Measurements from ENCODE around the gene KREMEN1.
A peak's percentile ranks its signal among the peaks of the same experiment; 100 is the strongest.

The KREMEN1 gene

DNA sequence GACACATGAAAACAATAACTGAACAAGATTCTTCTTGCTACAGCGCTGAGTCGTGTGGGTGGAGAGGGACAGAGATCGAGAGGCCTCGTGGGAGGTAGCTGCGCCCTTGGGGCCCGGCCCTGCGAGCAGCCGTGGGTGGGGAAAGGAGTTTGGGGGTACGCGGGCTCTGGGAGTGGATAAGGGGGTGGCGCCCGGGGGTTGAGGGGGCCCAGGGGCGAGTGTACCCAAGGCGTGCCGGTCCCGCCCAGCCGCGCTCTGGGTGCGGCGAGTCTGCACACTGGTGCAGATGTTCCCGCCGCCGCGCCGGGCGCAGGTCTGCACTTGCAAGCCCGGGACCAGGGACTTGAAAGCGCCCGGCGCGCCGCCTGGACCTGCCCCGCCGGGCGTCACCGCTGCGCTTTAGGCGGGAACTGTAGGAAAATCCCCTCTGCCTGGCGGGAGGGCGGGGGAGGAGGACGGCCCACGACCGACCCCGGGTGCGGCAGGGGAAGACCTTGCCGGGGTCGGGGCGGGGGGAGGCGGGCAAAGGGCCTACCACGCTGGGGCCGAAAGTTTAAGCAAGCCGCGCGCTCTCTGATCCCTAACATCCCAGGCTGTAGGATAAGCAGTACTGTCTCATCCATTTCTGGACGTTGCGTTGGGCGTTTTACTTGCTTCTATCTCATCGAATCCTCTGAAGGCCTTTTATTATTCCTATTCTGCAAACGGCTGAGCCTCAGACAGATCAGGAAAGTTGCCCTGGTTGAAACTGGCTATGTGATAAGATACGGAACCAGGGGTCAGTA, 1.4 kb upstream of the KREMEN1 start:
- H3K4me3 ChIP-seq (replicated peaks in 1 of 2; ENCODE audit: low read depth in 2 of 2, low read length in 2 of 2), result peak overlapping the region in 1 of 2 donors; percentile 34
- peak in 1 of 2 donors; percentile 38 for DNase-seq (ENCODE audit: low read depth in 2 of 2)
- TF ChIP-seq, protein P1, sequence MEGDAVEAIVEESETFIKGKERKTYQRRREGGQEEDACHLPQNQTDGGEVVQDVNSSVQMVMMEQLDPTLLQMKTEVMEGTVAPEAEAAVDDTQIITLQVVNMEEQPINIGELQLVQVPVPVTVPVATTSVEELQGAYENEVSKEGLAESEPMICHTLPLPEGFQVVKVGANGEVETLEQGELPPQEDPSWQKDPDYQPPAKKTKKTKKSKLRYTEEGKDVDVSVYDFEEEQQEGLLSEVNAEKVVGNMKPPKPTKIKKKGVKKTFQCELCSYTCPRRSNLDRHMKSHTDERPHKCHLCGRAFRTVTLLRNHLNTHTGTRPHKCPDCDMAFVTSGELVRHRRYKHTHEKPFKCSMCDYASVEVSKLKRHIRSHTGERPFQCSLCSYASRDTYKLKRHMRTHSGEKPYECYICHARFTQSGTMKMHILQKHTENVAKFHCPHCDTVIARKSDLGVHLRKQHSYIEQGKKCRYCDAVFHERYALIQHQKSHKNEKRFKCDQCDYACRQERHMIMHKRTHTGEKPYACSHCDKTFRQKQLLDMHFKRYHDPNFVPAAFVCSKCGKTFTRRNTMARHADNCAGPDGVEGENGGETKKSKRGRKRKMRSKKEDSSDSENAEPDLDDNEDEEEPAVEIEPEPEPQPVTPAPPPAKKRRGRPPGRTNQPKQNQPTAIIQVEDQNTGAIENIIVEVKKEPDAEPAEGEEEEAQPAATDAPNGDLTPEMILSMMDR (IDR thresholded peaks at IDR 0.05; ENCODE audit: low read depth, low read length), result no peak

DNA sequence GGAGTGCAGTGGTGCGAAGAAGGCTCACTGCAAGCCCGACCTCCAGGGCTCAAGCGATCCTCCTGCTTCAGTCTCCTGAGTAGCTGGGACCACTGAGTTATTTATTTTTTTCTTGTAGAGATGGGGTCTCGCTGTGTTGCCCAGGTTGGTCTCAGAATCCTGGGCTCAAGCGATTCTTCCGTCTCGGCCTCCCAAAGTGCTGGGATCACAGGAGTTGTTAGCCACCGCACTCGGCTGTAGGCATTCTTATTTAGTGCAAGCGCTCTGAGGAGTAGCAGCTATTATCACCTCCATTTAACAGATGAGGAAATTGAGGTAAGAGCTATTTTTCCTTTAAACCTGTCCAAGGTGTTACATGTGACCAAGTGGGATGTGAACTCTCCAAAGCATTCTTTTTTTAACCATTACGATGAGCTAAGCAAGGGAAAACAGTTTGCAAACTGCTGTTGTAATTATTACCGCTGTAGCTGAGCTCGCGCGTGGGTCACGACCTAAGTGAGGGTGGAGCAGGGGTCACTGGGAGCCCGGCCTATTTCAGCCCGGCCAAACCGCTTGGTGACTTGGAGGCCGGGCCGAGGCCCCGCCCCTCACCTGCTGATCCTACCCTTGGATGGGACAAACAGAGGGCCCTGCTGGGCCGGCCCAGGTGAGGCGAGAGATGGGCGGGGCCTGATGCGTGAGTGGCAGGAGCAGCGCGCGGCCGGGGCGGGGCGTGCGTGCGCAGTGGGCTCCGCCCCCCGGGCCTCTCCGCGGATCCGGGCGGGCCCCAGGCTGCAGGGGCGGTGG, 449 bp upstream of the KREMEN1 start:
- DNase-seq (ENCODE audit: low read depth in 2 of 2), result peak; percentile 57 to 72
- TF ChIP-seq, protein P1 (IDR thresholded peaks at IDR 0.05; ENCODE audit: low read depth, low read length), result no peak
- H3K4me3 ChIP-seq (replicated peaks in 1 of 2; ENCODE audit: low read depth in 2 of 2, low read length in 2 of 2), result peak overlapping the region; percentile 48 to 58

DNA sequence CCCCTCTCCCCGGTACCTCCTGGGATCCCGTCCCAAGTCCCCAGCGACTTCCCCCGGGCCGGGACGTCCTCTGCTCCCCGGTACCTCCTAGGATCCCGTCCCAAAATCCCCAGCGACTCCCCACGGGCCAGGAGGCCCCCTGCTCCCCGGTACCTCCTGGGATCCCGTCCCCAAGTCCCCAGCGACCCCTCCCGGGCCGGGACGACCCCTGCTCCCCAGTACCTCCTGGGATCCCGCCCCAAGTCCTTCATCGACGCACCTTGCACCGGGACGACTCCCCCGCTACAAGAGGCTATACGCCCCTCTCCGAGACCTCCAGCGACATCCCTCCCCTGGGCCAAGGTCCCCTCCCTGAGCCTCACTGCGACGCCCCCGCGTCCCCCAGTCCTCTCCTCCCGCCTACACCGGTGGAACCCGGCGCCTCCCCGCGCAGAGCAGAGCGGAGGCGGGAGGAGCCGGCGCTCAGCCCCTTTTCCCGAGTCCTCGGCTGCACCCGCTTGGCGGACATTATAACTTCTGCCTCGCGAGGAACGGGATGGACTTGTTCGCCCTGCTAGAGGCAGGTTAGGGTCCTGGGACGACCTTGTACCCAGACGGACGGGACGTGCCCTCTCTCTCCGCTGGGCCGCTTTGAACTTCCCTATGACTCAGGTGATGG, 912 bp downstream of the KREMEN1 start:
- TF ChIP-seq, protein P1 (IDR thresholded peaks at IDR 0.05; ENCODE audit: low read depth, low read length), result no peak
- peak overlapping the region; percentile 58 to 73 for H3K4me3 ChIP-seq (replicated peaks in 1 of 2; ENCODE audit: low read depth in 2 of 2, low read length in 2 of 2)
- DNase-seq (ENCODE audit: low read depth in 2 of 2), result peak in 1 of 2 donors; percentile 34

DNA sequence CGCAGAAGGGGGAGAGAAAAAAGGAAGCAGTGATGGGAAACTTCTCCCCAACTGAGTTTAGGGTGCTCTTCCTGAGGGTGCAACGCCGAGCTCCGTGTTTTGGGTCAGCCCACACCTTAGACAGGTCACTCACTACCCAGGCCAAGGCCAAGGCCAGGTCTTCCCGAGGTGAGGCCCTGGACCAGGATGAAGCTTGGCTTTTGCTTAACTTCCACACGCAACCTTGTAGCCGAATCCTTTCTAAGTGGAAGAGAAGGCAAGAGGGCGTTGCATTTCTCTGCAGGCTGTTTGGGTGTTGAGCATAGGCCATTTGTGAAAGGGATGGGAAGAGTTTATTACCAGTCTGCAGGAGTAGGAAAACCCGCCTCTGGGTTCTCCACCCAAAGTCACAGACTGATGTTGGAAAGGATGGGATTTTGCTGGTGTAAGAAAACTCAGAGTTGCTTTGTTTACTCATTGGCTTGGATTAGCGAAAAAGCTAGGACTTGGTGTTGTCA, 1.5 kb downstream of the KREMEN1 start:
- DNase-seq (ENCODE audit: low read depth in 2 of 2), result no peak
- H3K4me3 ChIP-seq (replicated peaks in 1 of 2; ENCODE audit: low read depth in 2 of 2, low read length in 2 of 2), result peak overlapping the region; percentile 58 to 73
- TF ChIP-seq, protein P1 (IDR thresholded peaks at IDR 0.05; ENCODE audit: low read depth, low read length), result no peak

DNA sequence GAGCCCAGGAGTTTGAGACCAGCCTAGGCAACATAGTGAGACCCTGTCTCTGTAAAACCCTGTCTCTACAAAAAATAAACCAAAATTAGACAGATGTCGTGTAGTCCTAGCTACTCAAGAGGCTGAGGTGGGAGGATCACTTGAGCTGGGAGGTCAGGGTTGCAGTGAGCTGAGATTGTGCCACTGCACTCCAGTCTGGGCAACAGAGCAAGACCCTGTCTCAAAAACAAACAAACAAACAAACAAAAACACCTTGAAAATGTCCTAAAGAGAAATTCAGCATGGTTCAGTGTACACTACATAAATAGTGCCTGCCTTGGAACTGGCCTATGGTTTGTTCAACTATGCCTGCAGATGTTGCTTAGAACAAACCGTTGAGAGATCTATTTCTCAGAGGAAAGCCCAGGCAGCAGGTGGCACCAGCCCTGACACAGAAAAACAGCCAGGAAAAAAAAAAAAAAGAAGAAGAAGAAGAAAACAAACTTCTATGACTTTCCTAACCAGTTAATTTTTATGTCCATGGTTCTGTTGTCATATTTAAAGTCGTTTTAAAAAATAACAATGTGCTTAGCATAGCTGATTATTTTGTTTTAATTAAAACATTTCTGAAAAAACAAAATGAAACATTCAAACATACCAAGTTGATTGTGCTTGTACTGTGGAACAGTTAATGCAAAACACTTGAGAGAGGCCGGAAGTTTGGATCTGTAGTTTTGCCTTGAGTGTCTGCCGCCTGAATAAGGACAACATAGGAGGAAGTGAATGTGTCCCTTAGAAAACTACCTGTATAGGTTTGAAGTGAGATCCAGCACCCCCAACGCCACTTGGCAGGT, 5.4 kb downstream of the KREMEN1 start:
- no peak for DNase-seq (ENCODE audit: low read depth in 2 of 2)
- TF ChIP-seq, protein P1 (IDR thresholded peaks at IDR 0.05; ENCODE audit: low read depth, low read length), result no peak
- no peak overlapping the region for H3K4me3 ChIP-seq (replicated peaks in 1 of 2; ENCODE audit: low read depth in 2 of 2, low read length in 2 of 2)

DNA sequence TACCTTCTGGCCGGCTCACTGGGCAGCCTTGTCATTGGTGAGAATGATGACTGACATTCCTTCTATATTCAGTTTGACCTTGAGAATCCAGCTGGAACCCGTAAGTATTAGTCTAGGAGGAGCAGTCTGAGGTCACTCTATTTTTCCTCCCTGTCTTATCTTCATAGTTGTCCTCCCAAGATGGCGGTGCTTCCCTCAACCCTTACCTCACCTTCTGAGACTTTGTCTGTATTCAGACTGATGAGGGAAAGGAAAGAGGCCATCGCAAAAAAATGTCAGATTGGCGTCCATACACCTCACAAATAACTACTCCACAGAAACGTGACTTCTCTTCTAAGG, 6.0 kb downstream of the KREMEN1 start:
- no peak overlapping the region for H3K4me3 ChIP-seq (replicated peaks in 1 of 2; ENCODE audit: low read depth in 2 of 2, low read length in 2 of 2)
- TF ChIP-seq, protein P1 (IDR thresholded peaks at IDR 0.05; ENCODE audit: low read depth, low read length), result no peak
- no peak for DNase-seq (ENCODE audit: low read depth in 2 of 2)
